Right lung (tissue), 5 donors: ENCODE results near the gene ZNF532. TPM values are rescaled to one million over a fixed set of nuclear protein-coding genes. Genes with fewer than 3 reads are reported as not detected.

Source experiments
- DNase-seq, 2 donors: peaks; one replicate each; pipeline ENCODE4 v3.0.0-alpha.2; 2013
- polyA plus RNA-seq, 5 donors: library from polyadenylated mRNA; unstranded; fragments of 120-200 nt; gene quantifications; one replicate each; pipeline versions ENCODE4 v1.2.1 to v1.2.3, GENCODE V29; 2013; ENCODE audit warnings: inconsistent platforms in 1 of 5, low replicate concordance in 1 of 5; ENCODE audit not compliant: insufficient read length in 5 of 5, insufficient read depth in 1 of 5

The ZNF532 gene
- polyA plus RNA-seq, 5 donors: 106 to 145 (median 144) TPM

- DNase-seq: no peak
Observed at GRCh38 chr18:58937071-58937886, 72.6 kb downstream of the ZNF532 start.

DNA sequence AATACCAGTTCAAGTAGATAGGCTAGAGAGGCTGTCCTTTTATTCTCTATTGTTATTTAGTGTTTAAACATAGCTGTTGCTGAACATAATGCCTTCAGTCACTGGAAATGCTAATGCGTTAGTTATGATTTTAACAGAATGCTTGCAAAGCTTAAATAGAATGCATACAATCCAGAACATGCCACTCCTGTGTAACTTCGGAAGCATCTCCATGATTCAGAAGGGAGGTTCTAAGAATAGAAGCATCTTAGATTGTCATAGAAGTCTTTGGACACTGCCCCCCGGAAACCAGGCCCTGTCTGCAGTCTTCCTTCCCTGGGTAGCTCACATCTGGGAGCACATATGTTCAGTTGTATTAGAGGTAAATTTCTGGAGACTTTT is 73.2 kb downstream of the ZNF532 start:
- DNase-seq: no peak

- DNase-seq: no peak
Observed at GRCh38 chr18:58941426-58942099, 76.9 kb downstream of the ZNF532 start.

- DNase-seq: no peak
Observed at GRCh38 chr18:58943896-58944295, 79.2 kb downstream of the ZNF532 start.

DNA sequence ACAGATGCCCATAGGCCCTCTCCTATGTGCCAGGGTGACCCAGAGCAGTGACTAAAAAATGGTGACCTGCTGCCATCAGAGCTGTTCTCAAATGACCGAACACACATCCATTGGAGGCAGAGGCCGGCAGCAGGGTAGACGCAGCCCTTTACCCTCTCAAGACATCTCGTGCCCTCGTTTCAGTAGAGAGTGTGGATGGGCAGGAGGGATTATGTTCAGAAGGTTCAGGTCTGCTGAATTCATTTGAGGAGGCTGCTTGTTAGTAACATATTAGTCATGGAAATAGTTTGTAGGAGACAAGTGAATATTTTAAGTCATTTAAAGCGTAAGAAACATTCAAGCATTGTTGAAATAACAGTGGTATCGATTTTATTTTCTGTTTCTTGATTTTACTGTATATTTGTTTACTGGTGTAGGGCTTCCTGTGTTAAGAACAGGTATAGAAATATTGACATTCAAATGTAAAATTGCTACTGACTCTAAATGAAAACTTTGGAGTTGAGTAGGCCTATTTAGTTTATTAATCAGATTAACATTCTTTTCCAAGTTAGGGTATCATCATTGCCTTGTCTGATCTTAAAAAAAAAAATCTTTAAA is 82.6 kb downstream of the ZNF532 start:
- DNase-seq: no peak

- DNase-seq: no peak
Observed at GRCh38 chr18:58949031-58949430, 84.4 kb downstream of the ZNF532 start.

GRCh38 chr18:58951986-58952702 is 87.5 kb downstream of the ZNF532 start:
- DNase-seq: no peak

GRCh38 chr18:58952858-58953257 is 88.2 kb downstream of the ZNF532 start:
- DNase-seq: no peak

- no peak for DNase-seq
Observed at GRCh38 chr18:58953627-58954026, 89.0 kb downstream of the ZNF532 start.

- no peak for DNase-seq
Observed at GRCh38 chr18:58955001-58955400, 90.3 kb downstream of the ZNF532 start.

DNA sequence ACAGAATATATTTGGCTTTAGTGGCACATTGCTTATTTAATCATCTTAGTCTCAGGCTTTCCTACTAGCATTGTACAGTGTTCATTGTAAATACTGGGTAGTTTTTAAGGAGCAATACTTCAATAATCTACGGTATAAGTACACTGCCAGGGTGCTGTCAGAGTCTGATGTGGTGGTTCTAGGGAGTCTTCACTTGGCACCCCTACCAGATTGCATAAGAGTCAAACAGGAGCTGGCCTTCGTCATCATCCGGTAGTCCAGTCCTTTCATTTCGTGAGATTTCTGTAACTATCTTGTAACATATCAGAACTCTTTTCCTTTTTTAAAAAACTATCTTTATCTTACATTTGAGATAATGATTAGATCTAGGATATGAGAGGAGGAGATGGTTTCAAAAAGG is 91.1 kb downstream of the ZNF532 start:
- no peak for DNase-seq

DNA sequence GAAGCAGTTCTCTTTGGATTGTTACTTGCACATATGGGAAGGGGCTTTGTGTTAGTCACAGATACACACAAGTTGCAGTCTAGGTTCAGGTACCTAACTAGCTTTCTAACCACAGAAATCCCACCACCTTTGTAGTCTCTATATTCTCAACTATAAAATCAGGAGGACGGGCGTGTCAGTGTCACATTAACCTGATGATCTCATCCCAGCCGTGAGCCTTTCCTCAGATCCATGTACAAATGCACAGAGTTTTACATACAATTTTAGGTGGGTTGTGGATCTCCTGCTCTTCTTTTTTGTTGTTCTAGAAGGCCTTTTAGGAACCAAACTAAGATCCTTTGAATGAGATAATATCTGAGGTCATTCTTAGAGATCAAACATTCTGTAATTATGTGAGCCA is 94.0 kb downstream of the ZNF532 start:
- DNase-seq: no peak

DNA sequence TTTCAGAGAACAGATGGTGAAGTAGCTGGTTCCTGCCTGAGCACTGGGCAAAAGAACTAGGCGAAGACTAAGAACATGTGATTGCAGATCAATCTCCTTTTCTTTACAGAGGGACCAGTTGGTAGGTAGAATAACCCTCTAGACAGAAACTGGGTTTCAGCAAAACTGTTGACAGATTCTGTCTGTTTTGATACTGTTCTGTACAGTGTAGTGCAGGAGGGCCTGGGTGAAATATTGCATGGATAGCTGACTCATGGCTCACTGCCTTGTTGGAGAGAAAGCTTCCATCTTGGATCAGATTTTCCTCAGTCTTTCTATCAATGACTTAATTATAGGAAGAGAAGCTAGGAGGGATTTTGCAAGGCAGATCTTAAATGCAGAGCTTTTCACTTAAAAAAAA is 95.8 kb downstream of the ZNF532 start:
- no peak for DNase-seq

- no peak for DNase-seq
Observed at GRCh38 chr18:58960946-58961722, 96.5 kb downstream of the ZNF532 start.

- no peak for DNase-seq
Observed at GRCh38 chr18:58962336-58962735, 97.7 kb downstream of the ZNF532 start.

- DNase-seq: no peak
Observed at GRCh38 chr18:58965291-58966004, 100.8 kb downstream of the ZNF532 start.

- DNase-seq: no peak
Observed at GRCh38 chr18:58966005-58966677, 101.5 kb downstream of the ZNF532 start.

- no peak for DNase-seq
Observed at GRCh38 chr18:58966704-58967103, 102.0 kb downstream of the ZNF532 start.

DNA sequence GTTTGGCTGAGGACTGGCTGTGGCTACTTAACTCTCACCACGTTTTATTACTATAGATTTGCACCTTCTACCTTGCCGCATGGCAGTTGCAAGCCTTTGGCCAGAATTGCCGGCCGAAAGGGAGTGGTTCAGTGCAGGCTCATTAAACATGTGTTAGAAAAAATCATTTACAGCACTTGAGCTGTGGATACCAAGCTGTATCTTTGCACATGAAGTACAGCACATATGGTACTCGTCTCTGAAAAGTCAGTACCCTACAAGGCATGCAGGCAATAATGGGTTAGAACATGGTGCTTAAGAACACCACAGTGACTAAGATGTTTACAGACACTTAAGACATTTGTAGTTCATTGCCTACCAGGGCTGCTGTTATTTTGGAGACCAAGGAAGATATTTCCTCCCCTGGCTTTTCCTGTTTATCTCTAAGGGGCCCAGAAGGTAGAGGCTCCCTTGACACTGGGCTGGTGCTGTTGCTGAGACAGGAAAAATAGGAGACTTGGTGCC is 103.1 kb downstream of the ZNF532 start:
- no peak for DNase-seq
